CD4-positive, alpha-beta memory T cell (primary cell): ENCODE results near the gene ETV6. TPM values are rescaled to one million over a fixed set of nuclear protein-coding genes. Genes with fewer than 3 reads are reported as not detected.
A peak's percentile ranks its signal among the peaks of the same experiment; 100 is the strongest.

Experiments
- CTCF ChIA-PET: fragments of 350-600 bp; sonication (Branson Sonifier 250); formaldehyde crosslinking; loops from one replicate; lab custom pipeline; 2021; ENCODE audit warnings: inconsistent platforms; ENCODE audit not compliant: partially characterized antibody; lab: Charles Lee
- POLR2A ChIA-PET: fragments of 350-600 bp; sonication (Branson Sonifier 250); formaldehyde crosslinking; loops from one replicate; lab custom pipeline; 2021; ENCODE audit not compliant: partially characterized antibody; lab: Charles Lee
- DNase-seq, 5 donors: peaks; one replicate each; pipeline versions ENCODE4 v3.0.0 to v3.0.0-alpha.2; 2020 to 2022; ENCODE audit warnings: mixed read lengths in 1 of 5
- H3K27ac ChIP-seq: one replicate; pipeline ENCODE4 v1.7.0; 2013; ENCODE audit warnings: low read depth, low read length
- H3K27me3 ChIP-seq: 2 replicates; pipeline ENCODE4 v1.7.0; 2013; ENCODE audit warnings: mild to moderate bottlenecking, low read length, moderate library complexity; ENCODE audit not compliant: insufficient read depth
- H3K36me3 ChIP-seq: 2 replicates; pipeline ENCODE4 v1.7.0; 2013; ENCODE audit warnings: mild to moderate bottlenecking, low read length, moderate library complexity; ENCODE audit not compliant: insufficient read depth
- H3K4me1 ChIP-seq: 2 replicates; pipeline ENCODE4 v1.7.0; 2013; ENCODE audit warnings: mild to moderate bottlenecking, low read length, moderate library complexity; ENCODE audit not compliant: insufficient read depth
- H3K4me3 ChIP-seq, 2 donors: one replicate each; pipeline ENCODE4 v1.7.0; 2013; ENCODE audit warnings: low read length in 2 of 2, mild to moderate bottlenecking in 1 of 2
- H3K9me3 ChIP-seq, 2 donors: one replicate each; pipeline ENCODE4 v1.7.0; 2013; ENCODE audit warnings: low read length in 2 of 2, control low read depth in 1 of 2; ENCODE audit not compliant: control insufficient read depth in 1 of 2
- H3K27ac Mint-ChIP-seq, 7 donors: one replicate each; pipeline ENCODE4 v1.8.0; 2020 to 2021; ENCODE audit warnings: mixed read lengths in 7 of 7, mild to moderate bottlenecking in 6 of 7, inconsistent platforms in 3 of 7, moderate library complexity in 3 of 7
- H3K27me3 Mint-ChIP-seq, 2 donors: one replicate each; pipeline ENCODE4 v1.8.0; 2020 to 2021; ENCODE audit warnings: mixed read lengths in 2 of 2
- H3K36me3 Mint-ChIP-seq, 2 donors: one replicate each; pipeline ENCODE4 v1.8.0; 2020 to 2021; ENCODE audit warnings: mixed read lengths in 2 of 2, inconsistent platforms in 1 of 2, mild to moderate bottlenecking in 1 of 2
- H3K4me1 Mint-ChIP-seq, 4 donors: one replicate each; pipeline ENCODE4 v1.8.0; 2020 to 2021; ENCODE audit warnings: mixed read lengths in 4 of 4, mild to moderate bottlenecking in 1 of 4
- H3K4me3 Mint-ChIP-seq, 8 donors: one replicate each; pipeline ENCODE4 v1.8.0; 2020 to 2021; ENCODE audit warnings: mixed read lengths in 8 of 8, mild to moderate bottlenecking in 7 of 8, moderate library complexity in 6 of 8, inconsistent platforms in 3 of 8
- H3K9me3 Mint-ChIP-seq, 8 donors: one replicate each; pipeline ENCODE4 v1.8.0; 2020 to 2021; ENCODE audit warnings: mixed read lengths in 8 of 8, mild to moderate bottlenecking in 5 of 8, inconsistent platforms in 3 of 8, moderate library complexity in 1 of 8
- intact Hi-C: fragments of 100-400 bp; cut with micrococcal nuclease; formaldehyde crosslinking; loops from one replicate; pipeline ENCODE4 v1.15.1; 2023
- polyA plus RNA-seq, 2 donors: library from polyadenylated mRNA; unstranded; fragments of 300-500 nt; fragmentation: Illumina TruSeq; gene quantifications; one replicate each; pipeline ENCODE4 v1.2.3, GENCODE V29; 2021
- total RNA-seq, 2 experiments: library from RNA; stranded (reverse); gene quantifications; one replicate each; pipeline ENCODE4 v1.2.3, GENCODE V29; 2021

ETV6 gene
- total RNA-seq = 10 to 100 TPM; 41.3 to 43.9 TPM
- polyA plus RNA-seq = 10 to 100 TPM in 1 of 2 donors, 1 to 10 TPM in 1; 3.3 to 10.1 TPM

- POLR2A ChIA-PET = interaction anchor here (0.6 to 3.3 kb wide), 25 partner anchors 9 to 1076 kb away, joined by 3 to 44 read pairs (median 5); partner anchors contain the start of gene BORCS5
- H3K4me3 ChIP-seq = peak within 1 kb of the TSS; percentile 59 to 97
- Mint-ChIP-seq H3K27ac (peak within 1 kb of the TSS; percentile 85 to 99 (median 98)), H3K4me3 (peak within 1 kb of the TSS; percentile 95 to 99 (median 98)), H3K4me1 (peaks cover 29 to 54% (median 29%) of the 10 kb centered on the region in 4 donors), H3K9me3 (no peaks in the 10 kb centered on the region), H3K27me3 (no peaks in the 10 kb centered on the region), H3K36me3 (peaks cover 0 to 21% of the 10 kb centered on the region in 2 donors)
- peak within 1 kb of the TSS; percentile 79 for H3K27ac ChIP-seq
- no peaks in the 10 kb centered on the region for H3K9me3 ChIP-seq
- H3K36me3 ChIP-seq = no peaks in the 10 kb centered on the region
- intact Hi-C loops = loop anchor here (1.0 to 5.0 kb wide), 10 partner anchors 27 to 708 kb away; partner anchors contain the start of gene BORCS5
- peak; percentile 79 to 84 (median 80) for DNase-seq
- H3K27me3 ChIP-seq = no peaks in the 10 kb centered on the region
- peaks cover 37% of the 10 kb centered on the region for H3K4me1 ChIP-seq
- CTCF ChIA-PET = interaction anchor here (0.7 to 2.6 kb wide), 6 partner anchors 82 to 388 kb away, joined by 3 to 16 read pairs (median 3); no protein-coding TSS in a partner anchor
These were observed at the start of gene ETV6 for GRCh38 chr12:11649413-11650285. ETV6 (plus strand) TSS chr12:11649674; CDS start chr12:11650128, 454 bp downstream.

- CTCF ChIA-PET = no interaction called here
- no peaks in the 10 kb centered on the region for H3K36me3 ChIP-seq
- intact Hi-C loops = no loop called here
- H3K27me3 ChIP-seq = no peaks in the 10 kb centered on the region
- Mint-ChIP-seq H3K27ac (no peak overlapping the region), H3K9me3 (no peaks in the 10 kb centered on the region), H3K36me3 (no peaks in the 10 kb centered on the region), H3K27me3 (peaks cover 0 to 3% of the 10 kb centered on the region in 2 donors), H3K4me3 (no peak overlapping the region), H3K4me1 (peaks cover 0 to 6% (median 2%) of the 10 kb centered on the region in 4 donors)
- no peaks in the 10 kb centered on the region for H3K4me1 ChIP-seq
- no peak for DNase-seq
- H3K27ac ChIP-seq = no peak overlapping the region
- POLR2A ChIA-PET = no interaction called here
- H3K9me3 ChIP-seq = no peaks in the 10 kb centered on the region
- H3K4me3 ChIP-seq = no peak overlapping the region
These were observed 49.3 kb upstream of the ETV6 start for GRCh38 chr12:11600199-11600598.

- Histone ChIP-seq H3K27me3 (no peaks in the 10 kb centered on the region), H3K9me3 (no peaks in the 10 kb centered on the region), H3K36me3 (no peaks in the 10 kb centered on the region), H3K27ac (no peak overlapping the region), H3K4me3 (no peak overlapping the region), H3K4me1 (no peaks in the 10 kb centered on the region)
- no peak for DNase-seq
- no peak overlapping the region for H3K27ac Mint-ChIP-seq
- H3K27me3 Mint-ChIP-seq = peaks cover 0 to 3% of the 10 kb centered on the region in 2 donors
- ChIA-PET CTCF (no interaction called here), POLR2A (no interaction called here)
- no peaks in the 10 kb centered on the region for H3K36me3 Mint-ChIP-seq
- intact Hi-C loops = no loop called here
- peaks cover 0 to 6% (median 2%) of the 10 kb centered on the region in 4 donors for H3K4me1 Mint-ChIP-seq
- no peaks in the 10 kb centered on the region for H3K9me3 Mint-ChIP-seq
- no peak overlapping the region for H3K4me3 Mint-ChIP-seq
These were observed 47.8 kb upstream of the ETV6 start for GRCh38 chr12:11601647-11602046.

GRCh38 chr12:11607313-11608081, 42.0 kb upstream of the ETV6 start:
- H3K27me3 Mint-ChIP-seq = no peaks in the 10 kb centered on the region
- no peaks in the 10 kb centered on the region for H3K27me3 ChIP-seq
- no peak overlapping the region for H3K27ac Mint-ChIP-seq
- H3K36me3 Mint-ChIP-seq = no peaks in the 10 kb centered on the region
- no peak for DNase-seq
- H3K4me1 ChIP-seq = no peaks in the 10 kb centered on the region
- no peak overlapping the region for H3K4me3 Mint-ChIP-seq
- H3K4me3 ChIP-seq = no peak overlapping the region
- intact Hi-C loops = no loop called here
- no peaks in the 10 kb centered on the region for H3K36me3 ChIP-seq
- H3K4me1 Mint-ChIP-seq = peaks cover 0 to 1% (median 0%) of the 10 kb centered on the region in 4 donors
- H3K27ac ChIP-seq = no peak overlapping the region
- H3K9me3 Mint-ChIP-seq = no peaks in the 10 kb centered on the region
- POLR2A ChIA-PET = no interaction called here
- CTCF ChIA-PET = no interaction called here
- no peaks in the 10 kb centered on the region for H3K9me3 ChIP-seq

- Mint-ChIP-seq H3K4me1 (no peaks in the 10 kb centered on the region), H3K36me3 (no peaks in the 10 kb centered on the region), H3K4me3 (no peak overlapping the region), H3K27ac (no peak overlapping the region), H3K27me3 (no peaks in the 10 kb centered on the region), H3K9me3 (no peaks in the 10 kb centered on the region)
- Histone ChIP-seq H3K4me3 (no peak overlapping the region), H3K27me3 (no peaks in the 10 kb centered on the region), H3K36me3 (no peaks in the 10 kb centered on the region), H3K4me1 (no peaks in the 10 kb centered on the region), H3K9me3 (no peaks in the 10 kb centered on the region), H3K27ac (no peak overlapping the region)
- intact Hi-C loops = no loop called here
- ChIA-PET CTCF (no interaction called here), POLR2A (interaction anchor here (0.6 kb wide), 1 partner anchor 111 kb away, joined by 5 read pairs; no protein-coding TSS in a partner anchor)
- DNase-seq = no peak
These were observed 40.4 kb upstream of the ETV6 start for GRCh38 chr12:11609045-11609444.

- H3K36me3 ChIP-seq = no peaks in the 10 kb centered on the region
- Mint-ChIP-seq H3K27ac (peak overlapping the region in 1 of 7 donors; percentile 43), H3K4me1 (no peaks in the 10 kb centered on the region), H3K27me3 (no peaks in the 10 kb centered on the region), H3K4me3 (no peak overlapping the region), H3K9me3 (no peaks in the 10 kb centered on the region), H3K36me3 (no peaks in the 10 kb centered on the region)
- no peak overlapping the region for H3K27ac ChIP-seq
- H3K9me3 ChIP-seq = no peaks in the 10 kb centered on the region
- H3K4me1 ChIP-seq = no peaks in the 10 kb centered on the region
- ChIA-PET POLR2A (no interaction called here), CTCF (interaction anchor here (1.0 kb wide), 1 partner anchor 418 kb away, joined by 3 read pairs; no protein-coding TSS in a partner anchor)
- no peaks in the 10 kb centered on the region for H3K27me3 ChIP-seq
- H3K4me3 ChIP-seq = no peak overlapping the region
- intact Hi-C loops = no loop called here
- no peak for DNase-seq
These were observed 34.0 kb upstream of the ETV6 start for GRCh38 chr12:11615481-11615880.

- no peak for DNase-seq
- Histone ChIP-seq H3K4me1 (no peaks in the 10 kb centered on the region), H3K4me3 (no peak overlapping the region), H3K36me3 (no peaks in the 10 kb centered on the region), H3K9me3 (no peaks in the 10 kb centered on the region), H3K27me3 (no peaks in the 10 kb centered on the region), H3K27ac (no peak overlapping the region)
- POLR2A ChIA-PET = no interaction called here
- H3K27me3 Mint-ChIP-seq = no peaks in the 10 kb centered on the region
- no peak overlapping the region for H3K27ac Mint-ChIP-seq
- H3K36me3 Mint-ChIP-seq = no peaks in the 10 kb centered on the region
- H3K4me1 Mint-ChIP-seq = peaks cover 0 to 6% (median 3%) of the 10 kb centered on the region in 4 donors
- intact Hi-C loops = no loop called here
- CTCF ChIA-PET = interaction anchor here (1.8 kb wide), 1 partner anchor 415 kb away, joined by 11 read pairs; no protein-coding TSS in a partner anchor
- H3K9me3 Mint-ChIP-seq = no peaks in the 10 kb centered on the region
- H3K4me3 Mint-ChIP-seq = no peak overlapping the region
These were observed 31.4 kb upstream of the ETV6 start for GRCh38 chr12:11618046-11618445.
